ENCODE measurements around the gene PXMP4. TPM values are rescaled to one million over a fixed set of nuclear protein-coding genes. Genes with fewer than 3 reads are reported as not detected.

PXMP4 gene
- total RNA-seq, 1 experiment from 2014 or later: 7.5 TPM

DNA sequence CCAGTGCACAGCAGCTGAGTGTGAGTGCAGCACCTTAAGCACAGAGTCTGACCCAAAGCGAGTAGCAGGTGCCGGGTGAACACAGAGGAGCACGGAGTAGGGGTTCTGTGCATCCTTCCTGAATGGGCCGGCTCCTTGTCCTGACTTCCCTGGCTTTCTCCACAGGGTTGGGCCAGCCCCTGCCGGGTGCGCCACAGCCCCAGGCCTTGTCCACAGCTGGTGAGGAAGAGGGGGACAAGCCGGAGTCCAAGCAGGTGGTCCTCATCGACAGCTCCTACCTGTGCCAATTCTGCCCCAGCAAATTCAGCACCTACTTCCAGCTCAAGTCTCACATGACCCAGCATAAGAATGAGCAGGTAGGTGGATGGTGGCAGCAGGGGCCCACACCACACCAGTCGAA lies 46.6 kb upstream of the PXMP4 start:
- H3K4me1 ChIP-seq (ENCODE audit: insufficient read depth, low read length, poor library complexity, severe bottlenecking): no peaks in the 10 kb centered on the region
- H3K4me3 ChIP-seq (ENCODE audit: low read depth, low read length, poor library complexity, severe bottlenecking): no peak overlapping the region
- no peak overlapping the region for H3K27ac ChIP-seq (ENCODE audit: low read depth, low read length, poor library complexity, severe bottlenecking)
- no peak for DNase-seq (ENCODE audit: low spot score)
- CTCF ChIA-PET: no interaction called here
- TF ChIP-seq EZH2 (IDR thresholded peaks at IDR 0.05; ENCODE audit: borderline replicate concordance, low read depth, low read length, poor library complexity, severe bottlenecking): no peak
- TF ChIP-seq, protein P1, sequence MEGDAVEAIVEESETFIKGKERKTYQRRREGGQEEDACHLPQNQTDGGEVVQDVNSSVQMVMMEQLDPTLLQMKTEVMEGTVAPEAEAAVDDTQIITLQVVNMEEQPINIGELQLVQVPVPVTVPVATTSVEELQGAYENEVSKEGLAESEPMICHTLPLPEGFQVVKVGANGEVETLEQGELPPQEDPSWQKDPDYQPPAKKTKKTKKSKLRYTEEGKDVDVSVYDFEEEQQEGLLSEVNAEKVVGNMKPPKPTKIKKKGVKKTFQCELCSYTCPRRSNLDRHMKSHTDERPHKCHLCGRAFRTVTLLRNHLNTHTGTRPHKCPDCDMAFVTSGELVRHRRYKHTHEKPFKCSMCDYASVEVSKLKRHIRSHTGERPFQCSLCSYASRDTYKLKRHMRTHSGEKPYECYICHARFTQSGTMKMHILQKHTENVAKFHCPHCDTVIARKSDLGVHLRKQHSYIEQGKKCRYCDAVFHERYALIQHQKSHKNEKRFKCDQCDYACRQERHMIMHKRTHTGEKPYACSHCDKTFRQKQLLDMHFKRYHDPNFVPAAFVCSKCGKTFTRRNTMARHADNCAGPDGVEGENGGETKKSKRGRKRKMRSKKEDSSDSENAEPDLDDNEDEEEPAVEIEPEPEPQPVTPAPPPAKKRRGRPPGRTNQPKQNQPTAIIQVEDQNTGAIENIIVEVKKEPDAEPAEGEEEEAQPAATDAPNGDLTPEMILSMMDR (conservative IDR thresholded peaks at IDR 0.05; ENCODE audit: low read depth, low read length): no peak
- intact Hi-C loops (cut with micrococcal nuclease; ENCODE audit: unreplicated experiment): no loop called here
- BruUV-seq (replicated peaks): no TSS peak
- POLR2A ChIA-PET (ENCODE audit: low non-redundant PET): no interaction called here
- H3K36me3 ChIP-seq (ENCODE audit: insufficient read depth, low read length, poor library complexity, severe bottlenecking): no peaks in the 10 kb centered on the region
- H3K27me3 ChIP-seq (replicated peaks; ENCODE audit: insufficient read depth, low read depth, low read length, poor library complexity): no peaks in the 10 kb centered on the region
- no peaks in the 10 kb centered on the region for H3K9me3 ChIP-seq (ENCODE audit: low read depth, low read length, poor library complexity, severe bottlenecking)

DNA sequence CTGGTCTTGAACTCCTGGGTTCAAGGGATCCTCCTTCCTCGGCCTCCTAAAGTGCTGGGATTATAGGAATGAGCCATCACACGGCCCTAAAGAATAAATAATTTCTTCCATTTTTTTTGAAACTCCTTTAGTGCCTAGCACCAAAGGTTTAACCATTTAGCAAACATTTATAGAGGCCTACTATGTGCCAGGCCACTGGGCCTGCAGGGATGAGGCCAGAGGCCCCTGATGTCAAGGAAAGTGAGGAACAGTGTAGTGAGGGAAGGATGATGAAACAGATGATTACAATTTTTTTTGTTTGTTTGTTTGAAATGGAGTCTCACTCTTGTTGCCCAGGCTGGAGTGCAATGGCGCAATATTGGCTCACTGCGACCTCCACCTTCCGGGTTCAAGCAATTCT lies 45.5 kb upstream of the PXMP4 start:
- TF ChIP-seq, protein P1 (conservative IDR thresholded peaks at IDR 0.05; ENCODE audit: low read depth, low read length): no peak
- no peak for TF ChIP-seq EZH2 (IDR thresholded peaks at IDR 0.05; ENCODE audit: borderline replicate concordance, low read depth, low read length, poor library complexity, severe bottlenecking)
- CTCF ChIA-PET: no interaction called here
- DNase-seq (ENCODE audit: low spot score): no peak
- no peak overlapping the region for H3K27ac ChIP-seq (ENCODE audit: low read depth, low read length, poor library complexity, severe bottlenecking)
- H3K27me3 ChIP-seq (replicated peaks; ENCODE audit: insufficient read depth, low read depth, low read length, poor library complexity): no peaks in the 10 kb centered on the region
- POLR2A ChIA-PET (ENCODE audit: low non-redundant PET): no interaction called here
- no peak overlapping the region for H3K4me3 ChIP-seq (ENCODE audit: low read depth, low read length, poor library complexity, severe bottlenecking)
- no TSS peak for BruUV-seq (replicated peaks)
- H3K4me1 ChIP-seq (ENCODE audit: insufficient read depth, low read length, poor library complexity, severe bottlenecking): no peaks in the 10 kb centered on the region
- intact Hi-C loops (cut with micrococcal nuclease; ENCODE audit: unreplicated experiment): no loop called here
- no peaks in the 10 kb centered on the region for H3K9me3 ChIP-seq (ENCODE audit: low read depth, low read length, poor library complexity, severe bottlenecking)
- H3K36me3 ChIP-seq (ENCODE audit: insufficient read depth, low read length, poor library complexity, severe bottlenecking): no peaks in the 10 kb centered on the region

DNA sequence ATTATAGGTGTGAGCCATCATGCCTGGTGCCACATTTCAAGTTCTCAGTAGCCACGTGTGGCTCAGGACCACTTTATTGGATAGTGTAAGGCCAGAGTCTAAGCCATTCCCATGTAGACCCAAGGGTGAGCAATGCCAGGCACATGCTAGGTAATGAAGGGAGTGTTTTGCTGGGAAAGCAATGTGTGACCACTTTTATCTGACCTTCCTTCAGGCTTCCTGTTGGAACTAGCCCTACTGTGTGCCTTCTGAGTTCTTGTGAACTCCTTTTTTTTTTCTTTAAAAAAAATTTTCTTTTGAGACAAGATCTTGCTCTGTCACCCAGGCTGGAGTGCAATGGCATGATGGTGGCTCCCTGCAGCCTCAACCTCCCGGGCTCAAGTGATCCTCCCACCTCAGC lies 45.0 kb upstream of the PXMP4 start:
- TF ChIP-seq, protein P1 (conservative IDR thresholded peaks at IDR 0.05; ENCODE audit: low read depth, low read length): no peak
- no peak for TF ChIP-seq EZH2 (IDR thresholded peaks at IDR 0.05; ENCODE audit: borderline replicate concordance, low read depth, low read length, poor library complexity, severe bottlenecking)
- no TSS peak for BruUV-seq (replicated peaks)
- no peak overlapping the region for H3K27ac ChIP-seq (ENCODE audit: low read depth, low read length, poor library complexity, severe bottlenecking)

More for the DNA sequence above, 45.0 kb upstream of the PXMP4 start:
- no peaks in the 10 kb centered on the region for H3K27me3 ChIP-seq (replicated peaks; ENCODE audit: insufficient read depth, low read depth, low read length, poor library complexity)
- H3K9me3 ChIP-seq (ENCODE audit: low read depth, low read length, poor library complexity, severe bottlenecking): no peaks in the 10 kb centered on the region
- intact Hi-C loops (cut with micrococcal nuclease; ENCODE audit: unreplicated experiment): no loop called here
- H3K4me1 ChIP-seq (ENCODE audit: insufficient read depth, low read length, poor library complexity, severe bottlenecking): no peaks in the 10 kb centered on the region
- ChIA-PET CTCF (no interaction called here), POLR2A (ENCODE audit: low non-redundant PET) (no interaction called here)
- no peak for DNase-seq (ENCODE audit: low spot score)
- H3K36me3 ChIP-seq (ENCODE audit: insufficient read depth, low read length, poor library complexity, severe bottlenecking): no peaks in the 10 kb centered on the region
- H3K4me3 ChIP-seq (ENCODE audit: low read depth, low read length, poor library complexity, severe bottlenecking): no peak overlapping the region

All from A673 (cell line).